ENCODE data around the gene OR6C65.
"Not testable (repeated sequence)": the region's sequence is repeated elsewhere in the genome, so short reads cannot be mapped to it uniquely, and the experiment has no call there.

The OR6C65 gene

GRCh38 chr12:55400229-55400628 is at the start of gene OR6C65:
TSS of gene OR6C65 (plus strand) at chr12:55400529. CDS start at chr12:55400529, 0 bp downstream.
- no peak for DNase-seq

GRCh38 chr12:55355338-55355737 is 45.0 kb upstream of the OR6C65 start:
- not testable (repeated sequence) for DNase-seq

GRCh38 chr12:55362675-55363074 is 37.7 kb upstream of the OR6C65 start, which contains the start of gene OR6C75:
TSS of gene OR6C75 (plus strand) at chr12:55362975. CDS start at chr12:55365111, 2,136 bp downstream.
- no peak for DNase-seq

GRCh38 chr12:55365086-55365485 is 35.2 kb upstream of the OR6C65 start:
- DNase-seq, result no peak

- DNase-seq, result no peak
These were observed 27.8 kb upstream of the OR6C65 start for GRCh38 chr12:55372521-55372920.

GRCh38 chr12:55385891-55386290 is 14.4 kb upstream of the OR6C65 start:
- no peak for DNase-seq

- DNase-seq, result no peak
These were observed 8.1 kb upstream of the OR6C65 start for GRCh38 chr12:55392032-55392795.

- DNase-seq, result no peak
These were observed 4.0 kb upstream of the OR6C65 start for GRCh38 chr12:55396326-55396725.

- no peak for DNase-seq
These were observed 7.5 kb downstream of the OR6C65 start for GRCh38 chr12:55407866-55408265.

- not testable (repeated sequence) for DNase-seq
These were observed 8.8 kb downstream of the OR6C65 start for GRCh38 chr12:55409133-55409532.

- DNase-seq, result not testable (repeated sequence)
These were observed 11.8 kb downstream of the OR6C65 start for GRCh38 chr12:55412138-55412537.

GRCh38 chr12:55413498-55414388 is 13.4 kb downstream of the OR6C65 start:
- not testable (repeated sequence) for DNase-seq

GRCh38 chr12:55414396-55414823 is 14.1 kb downstream of the OR6C65 start:
- not testable (repeated sequence) for DNase-seq

- DNase-seq, result not testable (repeated sequence)
These were observed 14.6 kb downstream of the OR6C65 start for GRCh38 chr12:55414889-55415288.

- no peak for DNase-seq
These were observed 16.6 kb downstream of the OR6C65 start for GRCh38 chr12:55416961-55417360.

- no peak for DNase-seq
These were observed 20.1 kb downstream of the OR6C65 start for GRCh38 chr12:55420307-55420962.

- DNase-seq, result no peak
These were observed 25.6 kb downstream of the OR6C65 start, which contains the start of gene OR6C76 for GRCh38 chr12:55425954-55426353. TSS of gene OR6C76 (plus strand) at chr12:55426254. CDS start at chr12:55426254, 0 bp downstream.

- DNase-seq, result no peak
These were observed 28.3 kb downstream of the OR6C65 start for GRCh38 chr12:55428331-55429243.

GRCh38 chr12:55441233-55441632 is 40.9 kb downstream of the OR6C65 start:
- DNase-seq, result not testable (repeated sequence)

GRCh38 chr12:55443776-55444175 is 43.4 kb downstream of the OR6C65 start, which contains the start of gene OR6C2:
TSS of gene OR6C2 (plus strand) at chr12:55444076. CDS start at chr12:55452214, 8,138 bp downstream.
- DNase-seq, result no peak

- no peak for DNase-seq
These were observed 45.0 kb downstream of the OR6C65 start for GRCh38 chr12:55445357-55445756.

- DNase-seq, result no peak
These were observed 46.0 kb downstream of the OR6C65 start for GRCh38 chr12:55446326-55446725.

Measured in CD4-positive, alpha-beta T cell treated with Interleukin-21 for 1 hour (primary cell).